HL-60 (cell line): ENCODE measurements around the gene ZNF672.
A peak's percentile ranks its signal among the peaks of the same experiment; 100 is the strongest.

Experiments used
- DNase-seq, 2 experiments: peaks; one replicate each; pipeline ENCODE4 v3.0.0-alpha.2; 2010 to 2020; ENCODE audit warnings: low read depth in 1 of 2, low spot score in 1 of 2
- H3K27ac ChIP-seq: fragments of 250-450 bp; sonication (Bioruptor Pico); replicated peaks from 2 replicates; pipeline ENCODE4 v1.5.1; 2020; ENCODE audit warnings: mild to moderate bottlenecking, moderate library complexity
- H3K27me3 ChIP-seq: fragments of 250-450 bp; sonication (Bioruptor Pico); 2 replicates; pipeline ENCODE4 v1.5.1; 2021; ENCODE audit warnings: mild to moderate bottlenecking, moderate library complexity; ENCODE audit not compliant: insufficient read depth, poor library complexity, severe bottlenecking
- H3K4me3 ChIP-seq: replicated peaks from 2 replicates; pipeline ENCODE4 v1.5.1; 2011; ENCODE audit warnings: mild to moderate bottlenecking, control low read depth, low read length; ENCODE audit not compliant: insufficient read depth
- CTCF ChIP-seq: IDR thresholded peaks from one replicate; pipeline ENCODE4 v1.5.1; 2011; ENCODE audit warnings: low read length, control low read depth, inconsistent platforms; ENCODE audit not compliant: insufficient read depth
- GABPA ChIP-seq: IDR thresholded peaks from 2 replicates; pipeline ENCODE4 v1.6.1; 2012; ENCODE audit warnings: low read depth
- POLR2AphosphoS5 ChIP-seq: IDR thresholded peaks from 2 replicates; pipeline ENCODE4 v1.6.1; 2012; ENCODE audit warnings: low read depth
- SPI1 ChIP-seq: IDR thresholded peaks from 2 replicates; pipeline ENCODE4 v1.6.1; 2012; ENCODE audit warnings: low read depth, mild to moderate bottlenecking, borderline replicate concordance
- TF ChIP-seq, protein P1 (sequence below): IDR thresholded peaks from 2 replicates; pipeline ENCODE4 v1.6.1; 2012; ENCODE audit warnings: low read depth; ENCODE audit not compliant: insufficient replicate concordance

The ZNF672 gene

DNA sequence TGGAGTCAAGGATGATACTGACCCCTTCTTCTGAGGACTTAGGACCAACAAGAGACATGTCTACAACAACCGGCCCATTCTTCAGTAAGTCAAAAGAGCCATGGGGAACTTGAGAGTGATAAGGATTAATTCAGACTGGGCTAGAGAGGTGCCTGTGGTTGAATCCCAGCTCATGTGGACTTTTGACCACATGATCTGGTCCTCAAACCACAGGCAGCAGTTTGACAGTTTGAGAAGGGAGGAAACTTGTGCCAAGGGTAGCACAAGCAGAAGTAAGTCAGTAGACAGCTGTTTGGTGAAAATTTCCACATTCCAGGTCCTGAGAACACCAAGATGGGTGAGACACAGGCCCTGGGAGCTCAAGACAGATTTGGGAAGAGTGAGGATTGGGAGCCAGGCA lies 32.1 kb upstream of the ZNF672 start:
- Histone ChIP-seq H3K27ac (peak overlapping the region; percentile 88), H3K27me3 (no peaks in the 10 kb centered on the region), H3K4me3 (no peak overlapping the region)
- peak; percentile 83 to 91 for DNase-seq
- TF ChIP-seq, protein P1, sequence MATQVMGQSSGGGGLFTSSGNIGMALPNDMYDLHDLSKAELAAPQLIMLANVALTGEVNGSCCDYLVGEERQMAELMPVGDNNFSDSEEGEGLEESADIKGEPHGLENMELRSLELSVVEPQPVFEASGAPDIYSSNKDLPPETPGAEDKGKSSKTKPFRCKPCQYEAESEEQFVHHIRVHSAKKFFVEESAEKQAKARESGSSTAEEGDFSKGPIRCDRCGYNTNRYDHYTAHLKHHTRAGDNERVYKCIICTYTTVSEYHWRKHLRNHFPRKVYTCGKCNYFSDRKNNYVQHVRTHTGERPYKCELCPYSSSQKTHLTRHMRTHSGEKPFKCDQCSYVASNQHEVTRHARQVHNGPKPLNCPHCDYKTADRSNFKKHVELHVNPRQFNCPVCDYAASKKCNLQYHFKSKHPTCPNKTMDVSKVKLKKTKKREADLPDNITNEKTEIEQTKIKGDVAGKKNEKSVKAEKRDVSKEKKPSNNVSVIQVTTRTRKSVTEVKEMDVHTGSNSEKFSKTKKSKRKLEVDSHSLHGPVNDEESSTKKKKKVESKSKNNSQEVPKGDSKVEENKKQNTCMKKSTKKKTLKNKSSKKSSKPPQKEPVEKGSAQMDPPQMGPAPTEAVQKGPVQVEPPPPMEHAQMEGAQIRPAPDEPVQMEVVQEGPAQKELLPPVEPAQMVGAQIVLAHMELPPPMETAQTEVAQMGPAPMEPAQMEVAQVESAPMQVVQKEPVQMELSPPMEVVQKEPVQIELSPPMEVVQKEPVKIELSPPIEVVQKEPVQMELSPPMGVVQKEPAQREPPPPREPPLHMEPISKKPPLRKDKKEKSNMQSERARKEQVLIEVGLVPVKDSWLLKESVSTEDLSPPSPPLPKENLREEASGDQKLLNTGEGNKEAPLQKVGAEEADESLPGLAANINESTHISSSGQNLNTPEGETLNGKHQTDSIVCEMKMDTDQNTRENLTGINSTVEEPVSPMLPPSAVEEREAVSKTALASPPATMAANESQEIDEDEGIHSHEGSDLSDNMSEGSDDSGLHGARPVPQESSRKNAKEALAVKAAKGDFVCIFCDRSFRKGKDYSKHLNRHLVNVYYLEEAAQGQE = no peak
- TF ChIP-seq POLR2AphosphoS5 = peak; percentile 75

DNA sequence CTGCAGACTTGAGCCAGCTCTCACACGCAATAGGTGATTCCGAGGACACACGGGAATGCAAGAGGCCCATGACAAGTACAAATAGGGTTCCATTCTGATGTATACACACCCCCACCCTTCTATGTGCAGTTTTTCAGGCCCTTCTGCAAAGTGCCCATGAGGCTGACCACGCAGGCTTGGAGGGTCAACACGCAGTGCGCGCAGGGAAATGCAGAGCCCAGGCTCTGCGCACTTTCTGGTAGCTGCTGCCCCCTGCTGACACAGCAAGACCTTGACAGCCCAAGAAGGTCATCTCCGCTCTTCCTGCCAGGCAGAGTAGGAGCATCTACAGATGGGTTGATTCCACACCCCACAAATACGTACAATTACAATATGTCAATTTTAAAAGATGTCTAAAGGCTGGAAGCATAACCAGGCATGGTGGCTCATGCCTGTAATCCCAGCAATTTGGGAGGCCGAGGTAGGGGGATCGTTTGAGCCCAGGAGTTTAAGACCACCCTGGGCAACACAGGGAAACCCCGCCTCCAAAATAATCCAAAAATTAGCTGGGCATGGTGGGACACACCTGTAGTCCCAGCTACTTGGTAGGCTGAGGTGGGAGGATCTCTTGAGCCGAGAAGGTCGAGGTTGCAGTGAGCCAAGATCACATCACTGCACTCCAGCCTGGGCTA lies 30.8 kb upstream of the ZNF672 start:
- Histone ChIP-seq H3K27me3 (no peaks in the 10 kb centered on the region), H3K4me3 (no peak overlapping the region), H3K27ac (peak overlapping the region; percentile 88)
- DNase-seq = peak; percentile 75 to 85
- TF ChIP-seq SPI1 (no peak), GABPA (no peak), CTCF (peak; percentile 89), POLR2AphosphoS5 (peak; percentile 24; the same call in 1 of the 2 replicates)
- TF ChIP-seq, protein P1 = no peak

GRCh38 chr1:248808876-248809275 lies 29.1 kb upstream of the ZNF672 start:
- no peak overlapping the region for H3K27ac ChIP-seq
- no peak overlapping the region for H3K4me3 ChIP-seq
- H3K27me3 ChIP-seq = no peaks in the 10 kb centered on the region
- no peak for DNase-seq
- TF ChIP-seq GABPA = no peak
- TF ChIP-seq CTCF = no peak
- TF ChIP-seq, protein P1 = no peak
- TF ChIP-seq POLR2AphosphoS5 = no peak
- TF ChIP-seq SPI1 = no peak
